PFSK-1 (cell line): ENCODE data around the gene KCNK16. TPM values are rescaled to one million over a fixed set of nuclear protein-coding genes. Genes with fewer than 3 reads are reported as not detected.

ENCODE experiments used
- FOXP2 ChIP-seq: optimal IDR thresholded peaks from 2 replicates; pipeline ENCODE3; 2011; ENCODE audit warnings: borderline replicate concordance, control low read depth, inconsistent platforms; ENCODE audit not compliant: insufficient read depth; ENCODE audit errors: extremely low read length, extremely low read depth
- POLR2AphosphoS5 ChIP-seq: IDR thresholded peaks from 2 replicates; pipeline ENCODE4 v1.6.1; 2012; ENCODE audit warnings: low read depth, mild to moderate bottlenecking, control low read depth, low read length, moderate library complexity
- REST ChIP-seq, 2 experiments: IDR thresholded peaks; 2 replicates each; pipeline versions ENCODE4 v1.6.1 to v1.8.0; 2011 to 2012; ENCODE audit warnings: low read depth in 2 of 2, low read length in 2 of 2, control low read depth in 1 of 2, inconsistent platforms in 1 of 2, mild to moderate bottlenecking in 1 of 2, moderate library complexity in 1 of 2; ENCODE audit not compliant: insufficient read depth in 1 of 2
- SIN3A ChIP-seq: IDR thresholded peaks from 2 replicates; pipeline ENCODE4 v1.6.1; 2012; ENCODE audit warnings: mild to moderate bottlenecking, low read length, moderate library complexity, borderline replicate concordance; ENCODE audit not compliant: insufficient read depth
- TAF1 ChIP-seq: IDR thresholded peaks from 2 replicates; pipeline ENCODE4 v1.6.1; 2012; ENCODE audit warnings: low read length, control low read depth, borderline replicate concordance; ENCODE audit not compliant: insufficient read depth
- polyA plus RNA-seq: library from polyadenylated mRNA; unstranded; fragments of >200 nt; gene quantifications from one replicate; pipeline ENCODE4 v1.2.1, GENCODE V29; 2012; ENCODE audit warnings: low read depth, missing spikeins; ENCODE audit not compliant: insufficient read length

KCNK16 gene
- not detected for polyA plus RNA-seq

GRCh38 chr6:39322306-39322850 lies at the start of gene KCNK16:
TSS of gene KCNK16 (minus strand) at chr6:39322702. CDS start at chr6:39322540, 162 bp downstream.
- TF ChIP-seq REST (IDR thresholded peaks at IDR 0.05; ENCODE audit: insufficient read depth in 1 of 2, low read depth in 2 of 2, low read length in 2 of 2): no peak
- no peak for TF ChIP-seq POLR2AphosphoS5
- no peak for TF ChIP-seq FOXP2
- no peak for TF ChIP-seq SIN3A
- no peak for TF ChIP-seq TAF1

DNA sequence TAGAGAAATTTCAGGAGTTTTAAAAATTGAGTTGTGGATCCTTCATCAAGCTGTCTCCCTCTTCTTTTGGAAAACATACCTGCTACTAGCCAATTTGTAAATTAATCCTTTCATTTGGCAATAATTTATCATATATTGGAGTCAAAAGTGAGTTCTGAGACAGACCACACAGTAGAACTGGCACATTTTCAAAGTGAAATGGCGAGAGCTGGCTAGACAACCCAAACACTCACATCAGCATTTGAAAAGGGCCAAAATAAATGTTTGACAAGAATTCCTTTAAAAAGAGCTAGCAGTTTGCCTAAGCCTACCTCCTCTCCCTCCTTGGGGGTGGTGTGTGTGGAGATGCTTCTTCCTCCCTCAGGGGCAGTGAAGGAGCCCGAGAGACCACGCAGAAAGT lies 47.9 kb upstream of the KCNK16 start:
- TF ChIP-seq TAF1 (no peak), REST (IDR thresholded peaks at IDR 0.05; ENCODE audit: insufficient read depth in 1 of 2, low read depth in 2 of 2, low read length in 2 of 2) (no peak), POLR2AphosphoS5 (no peak), FOXP2 (no peak), SIN3A (no peak)

GRCh38 chr6:39369987-39370386 lies 47.5 kb upstream of the KCNK16 start:
- TF ChIP-seq SIN3A: no peak
- TF ChIP-seq TAF1: no peak
- no peak for TF ChIP-seq REST (IDR thresholded peaks at IDR 0.05; ENCODE audit: insufficient read depth in 1 of 2, low read depth in 2 of 2, low read length in 2 of 2)
- TF ChIP-seq FOXP2: no peak
- TF ChIP-seq POLR2AphosphoS5: no peak

- TF ChIP-seq TAF1 (no peak), SIN3A (no peak), REST (IDR thresholded peaks at IDR 0.05; ENCODE audit: insufficient read depth in 1 of 2, low read depth in 2 of 2, low read length in 2 of 2) (no peak), POLR2AphosphoS5 (no peak), FOXP2 (no peak)
These were observed 45.2 kb upstream of the KCNK16 start for GRCh38 chr6:39367700-39368099.

DNA sequence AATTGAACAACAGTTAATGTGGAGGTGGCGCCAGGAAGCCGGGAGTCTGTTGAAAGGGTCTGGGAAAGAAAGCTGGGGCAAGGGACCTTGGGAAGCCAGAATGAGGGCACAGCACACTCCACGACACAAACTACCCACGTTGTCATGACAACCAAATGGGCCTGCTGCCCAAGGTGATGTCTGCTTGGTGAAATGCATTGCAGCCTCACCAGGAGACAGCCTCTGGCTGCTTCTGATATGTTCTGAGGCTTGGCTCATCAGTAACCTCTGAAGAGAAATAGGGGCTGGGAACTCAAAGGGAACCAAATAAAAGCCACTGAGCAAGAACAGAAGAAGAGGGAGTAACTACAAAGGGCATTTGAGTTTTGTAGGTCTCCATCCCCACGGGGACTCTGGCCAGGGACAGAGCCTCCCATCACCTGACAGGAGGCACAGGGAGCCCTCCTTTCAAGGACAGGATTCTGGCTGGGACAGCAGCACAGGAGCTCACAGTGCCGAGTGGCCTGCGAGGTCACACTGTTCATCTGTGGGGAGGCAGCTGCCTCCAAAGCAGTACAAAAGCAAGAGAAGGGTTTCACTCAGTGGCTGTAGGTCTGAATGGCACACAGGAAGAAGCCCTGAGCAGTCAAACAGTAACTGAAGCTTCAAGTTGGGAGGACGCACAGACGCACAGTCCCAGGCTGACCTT lies 44.6 kb upstream of the KCNK16 start:
- TF ChIP-seq POLR2AphosphoS5 (no peak), SIN3A (no peak), FOXP2 (no peak), REST (IDR thresholded peaks at IDR 0.05; ENCODE audit: insufficient read depth in 1 of 2, low read depth in 2 of 2, low read length in 2 of 2) (no peak), TAF1 (no peak)
